Fibroblast of lung (primary cell): ENCODE measurements around the gene IFITM5. TPM values are rescaled to one million over a fixed set of nuclear protein-coding genes. Genes with fewer than 3 reads are reported as not detected.
"Not testable (repeated sequence)": the region's sequence is repeated elsewhere in the genome, so short reads cannot be mapped to it uniquely, and the experiment has no call there.

Experiments used
- DNase-seq, 2 donors: peaks; one replicate each; pipeline versions ENCODE4 v3.0.0 to v3.0.0-alpha.2; 2010; ENCODE audit warnings: low read depth in 2 of 2
- H2AFZ ChIP-seq: 2 replicates; pipeline ENCODE4 v1.5.1; 2012; ENCODE audit warnings: low read length, control low read depth, inconsistent platforms
- H3K27ac ChIP-seq: 2 replicates; pipeline ENCODE4 v1.5.1; 2011; ENCODE audit warnings: low read length, control low read depth; ENCODE audit not compliant: insufficient read depth
- H3K27me3 ChIP-seq: 2 replicates; pipeline ENCODE4 v1.5.1; 2011; ENCODE audit warnings: mild to moderate bottlenecking, low read length; ENCODE audit not compliant: control insufficient read depth, insufficient read depth
- H3K36me3 ChIP-seq: 2 replicates; pipeline ENCODE4 v1.5.1; 2011; ENCODE audit warnings: low read length; ENCODE audit not compliant: control insufficient read depth, insufficient read depth
- H3K4me1 ChIP-seq: 2 replicates; pipeline ENCODE4 v1.5.1; 2011; ENCODE audit warnings: low read length; ENCODE audit not compliant: control insufficient read depth, insufficient read depth; ENCODE audit errors: extremely low read depth
- H3K4me2 ChIP-seq: 2 replicates; pipeline ENCODE4 v1.5.1; 2011; ENCODE audit warnings: low read length, control low read depth; ENCODE audit not compliant: insufficient read depth; ENCODE audit errors: extremely low read depth
- H3K4me3 ChIP-seq, 4 experiments: fragments of 200-600 bp in 1 of 4; sonication (generic) in 1 of 4; replicated peaks in 1 of 4; 2 replicates each; pipeline ENCODE4 v1.5.1; 2011 to 2016; ENCODE audit warnings: low read length in 4 of 4, low read depth in 3 of 4, mild to moderate bottlenecking in 3 of 4, control low read depth in 2 of 4, inconsistent platforms in 1 of 4, mixed read lengths in 1 of 4; ENCODE audit not compliant: insufficient read depth in 1 of 4; ENCODE audit errors: control extremely low read depth in 1 of 4
- H3K79me2 ChIP-seq: 2 replicates; pipeline ENCODE4 v1.5.1; 2012; ENCODE audit warnings: mild to moderate bottlenecking, low read length, inconsistent platforms; ENCODE audit not compliant: control insufficient read depth, insufficient read depth
- H3K9ac ChIP-seq: 2 replicates; pipeline ENCODE4 v1.5.1; 2011; ENCODE audit warnings: mild to moderate bottlenecking, low read length, control low read depth; ENCODE audit not compliant: insufficient read depth
- H3K9me3 ChIP-seq: 2 replicates; pipeline ENCODE4 v1.5.1; 2012; ENCODE audit warnings: low read depth, low read length; ENCODE audit not compliant: control insufficient read depth, insufficient read depth
- H4K20me1 ChIP-seq: 2 replicates; pipeline ENCODE4 v1.5.1; 2011; ENCODE audit warnings: low read length; ENCODE audit not compliant: control insufficient read depth, insufficient read depth; ENCODE audit errors: extremely low read depth
- EZH2 ChIP-seq: IDR thresholded peaks from 2 replicates; pipeline ENCODE4 v1.5.1; 2012; ENCODE audit warnings: low read length, control low read depth, mild to moderate bottlenecking; ENCODE audit errors: missing control alignments
- polyA plus RNA-seq, 2 donors: library from polyadenylated mRNA; depleted of rRNA in 1 of 2; stranded (reverse) in 1 of 2; unstranded in 1 of 2; fragments of >200 nt; gene quantifications; 2 replicates each; pipeline ENCODE4 v1.2.1, GENCODE V29; 2011 to 2012; ENCODE audit warnings: missing spikeins in 1 of 2
- total RNA-seq: library from RNA; depleted of rRNA; stranded (reverse); fragments of >200 nt; gene quantifications from 2 replicates; pipeline ENCODE4 v1.2.1, GENCODE V29; 2014
- TF ChIP-seq, protein P1 (sequence below), 2 donors: IDR thresholded peaks in 1 of 2; conservative IDR thresholded peaks in 1 of 2; 1 replicate in 1 of 2; 2 replicates in 1 of 2; pipeline ENCODE4 v1.5.1; 2011 to 2012; ENCODE audit warnings: low read length in 2 of 2, control low read depth in 1 of 2, inconsistent platforms in 1 of 2, low read depth in 1 of 2, mild to moderate bottlenecking in 1 of 2

IFITM5 gene
- total and polyA plus RNA-seq, 2 donors (not counting 1 experiment from before 2014, with no cell fraction given), result 0.50 TPM; not detected in 1

DNA sequence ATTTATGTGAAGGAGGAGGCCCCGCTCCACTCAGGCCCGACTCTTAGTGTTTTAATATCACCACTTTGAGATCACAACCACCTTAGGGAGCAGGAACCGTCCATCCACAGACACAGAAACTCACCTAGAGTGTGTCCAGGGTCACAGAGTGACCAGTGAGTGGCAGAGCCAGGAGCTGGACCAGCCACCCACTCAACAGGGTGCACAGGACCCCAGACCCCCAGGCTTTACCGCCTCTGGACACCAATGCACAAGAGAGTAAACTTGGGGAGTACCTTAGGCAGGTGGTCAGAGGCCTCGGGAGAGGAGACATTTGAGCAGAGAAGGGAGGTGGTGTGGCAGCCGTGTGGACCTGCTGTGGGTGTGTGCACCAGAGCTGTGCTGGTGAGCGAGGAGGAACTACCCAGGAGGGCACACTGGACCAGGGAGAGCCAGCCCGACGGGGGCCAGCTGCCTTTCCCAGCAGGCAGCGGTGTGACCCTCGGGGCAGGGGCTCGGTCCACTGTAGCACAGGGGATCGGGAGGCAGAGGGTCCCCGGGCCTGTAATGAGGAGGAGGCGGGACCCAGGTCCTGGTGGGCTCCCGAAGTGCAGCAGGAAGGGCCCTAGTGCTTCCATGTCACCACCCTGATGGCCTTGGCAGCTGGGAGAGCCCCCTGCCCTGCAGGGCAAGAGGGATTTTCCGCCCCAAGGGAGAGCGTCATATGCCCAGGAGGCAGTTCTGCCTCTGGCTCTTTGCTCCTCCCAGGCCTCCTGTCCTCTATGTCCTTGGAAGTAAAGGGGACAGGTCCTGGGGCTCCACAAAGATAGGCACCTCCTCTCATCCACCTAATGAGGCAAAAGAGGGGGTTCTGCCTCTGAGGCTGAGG lies 28.6 kb downstream of the IFITM5 start:
- Histone ChIP-seq H3K9ac (no peak overlapping the region), H4K20me1 (no peaks in the 10 kb centered on the region), H3K4me2 (no peak overlapping the region), H2AFZ (no peak overlapping the region), H3K79me2 (no peaks in the 10 kb centered on the region), H3K4me3 (no peak overlapping the region), H3K4me1 (peaks cover 4% of the 10 kb centered on the region), H3K27me3 (peaks cover 13% of the 10 kb centered on the region), H3K36me3 (no peaks in the 10 kb centered on the region), H3K9me3 (no peaks in the 10 kb centered on the region), H3K27ac (no peak overlapping the region)
- no peak for DNase-seq
- TF ChIP-seq EZH2, result no peak
- TF ChIP-seq, protein P1, sequence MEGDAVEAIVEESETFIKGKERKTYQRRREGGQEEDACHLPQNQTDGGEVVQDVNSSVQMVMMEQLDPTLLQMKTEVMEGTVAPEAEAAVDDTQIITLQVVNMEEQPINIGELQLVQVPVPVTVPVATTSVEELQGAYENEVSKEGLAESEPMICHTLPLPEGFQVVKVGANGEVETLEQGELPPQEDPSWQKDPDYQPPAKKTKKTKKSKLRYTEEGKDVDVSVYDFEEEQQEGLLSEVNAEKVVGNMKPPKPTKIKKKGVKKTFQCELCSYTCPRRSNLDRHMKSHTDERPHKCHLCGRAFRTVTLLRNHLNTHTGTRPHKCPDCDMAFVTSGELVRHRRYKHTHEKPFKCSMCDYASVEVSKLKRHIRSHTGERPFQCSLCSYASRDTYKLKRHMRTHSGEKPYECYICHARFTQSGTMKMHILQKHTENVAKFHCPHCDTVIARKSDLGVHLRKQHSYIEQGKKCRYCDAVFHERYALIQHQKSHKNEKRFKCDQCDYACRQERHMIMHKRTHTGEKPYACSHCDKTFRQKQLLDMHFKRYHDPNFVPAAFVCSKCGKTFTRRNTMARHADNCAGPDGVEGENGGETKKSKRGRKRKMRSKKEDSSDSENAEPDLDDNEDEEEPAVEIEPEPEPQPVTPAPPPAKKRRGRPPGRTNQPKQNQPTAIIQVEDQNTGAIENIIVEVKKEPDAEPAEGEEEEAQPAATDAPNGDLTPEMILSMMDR (conservative IDR thresholded peaks at IDR 0.05 in 1 of 2, IDR thresholded peaks at IDR 0.05 in 1 of 2; ENCODE audit: low read depth in 1 of 2, low read length in 2 of 2), result no peak

DNA sequence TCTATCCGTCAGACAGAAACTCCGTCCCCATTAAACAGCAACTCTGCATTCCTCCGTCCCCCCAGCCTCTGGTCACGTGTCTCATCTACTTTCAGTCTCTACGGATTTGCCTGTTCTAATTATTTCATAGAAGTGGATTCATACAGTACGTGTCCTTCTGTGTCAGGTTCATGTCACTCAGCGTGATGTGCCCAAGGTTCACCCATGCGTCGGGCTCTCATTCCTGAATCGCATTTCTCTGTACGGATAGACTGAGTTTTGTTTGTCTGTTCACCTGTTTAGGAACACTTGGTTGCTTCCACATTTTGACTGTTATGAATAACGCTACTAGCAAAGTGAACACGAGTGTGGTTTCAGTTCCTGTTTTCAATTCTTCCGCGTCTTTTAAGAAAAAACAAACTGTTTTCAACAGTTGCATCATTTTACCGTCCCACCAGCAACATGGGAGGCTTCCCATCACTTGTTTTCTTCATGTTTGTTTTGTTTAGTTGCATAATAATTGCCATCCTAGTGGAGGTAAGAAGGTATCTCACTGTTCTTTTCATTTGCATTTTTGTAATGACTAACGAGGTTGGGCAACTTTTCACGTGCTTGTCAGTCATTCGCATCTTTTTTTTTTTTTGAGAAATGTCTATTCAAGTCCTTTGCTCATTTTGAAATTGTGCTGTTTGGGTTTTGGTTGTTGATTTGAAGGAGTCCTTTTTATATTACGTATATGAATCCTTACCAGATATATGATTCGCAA lies 30.0 kb downstream of the IFITM5 start:
- peak overlapping the region in 1 of 4 experiments; percentile 35 for H3K4me3 ChIP-seq
- DNase-seq, result no peak
- no peak overlapping the region for H3K9ac ChIP-seq
- no peak for TF ChIP-seq EZH2
- TF ChIP-seq, protein P1 (conservative IDR thresholded peaks at IDR 0.05 in 1 of 2, IDR thresholded peaks at IDR 0.05 in 1 of 2; ENCODE audit: low read depth in 1 of 2, low read length in 2 of 2), result no peak
- no peak overlapping the region for H3K27ac ChIP-seq
- H3K79me2 ChIP-seq, result no peaks in the 10 kb centered on the region
- no peak overlapping the region for H2AFZ ChIP-seq
- H3K36me3 ChIP-seq, result no peaks in the 10 kb centered on the region
- peak overlapping the region; percentile 51 for H3K4me2 ChIP-seq
- peaks cover 10% of the 10 kb centered on the region for H3K27me3 ChIP-seq
- H4K20me1 ChIP-seq, result no peaks in the 10 kb centered on the region
- peaks cover 4% of the 10 kb centered on the region for H3K4me1 ChIP-seq
- no peaks in the 10 kb centered on the region for H3K9me3 ChIP-seq

DNA sequence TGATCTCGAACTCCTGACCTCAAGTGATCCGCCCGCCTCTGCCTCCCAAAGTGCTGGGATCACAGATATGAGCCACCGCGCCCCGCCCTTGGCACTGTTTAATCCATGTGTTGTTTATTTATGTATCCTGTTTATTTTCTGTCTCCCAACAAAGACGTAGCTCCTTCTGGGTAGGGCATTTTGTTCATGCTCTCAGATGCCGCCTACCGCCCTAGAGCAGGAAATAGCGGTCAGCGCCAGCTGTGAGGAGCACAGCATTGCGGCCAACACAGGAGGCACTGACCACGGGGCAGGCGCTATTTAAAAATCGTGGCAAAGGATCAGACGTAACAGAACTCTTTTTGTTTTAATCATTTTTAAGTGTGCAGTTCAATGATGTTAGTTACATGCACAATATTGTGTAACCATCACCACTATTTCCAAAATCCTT lies 30.6 kb downstream of the IFITM5 start:
- TF ChIP-seq, protein P1 (conservative IDR thresholded peaks at IDR 0.05 in 1 of 2, IDR thresholded peaks at IDR 0.05 in 1 of 2; ENCODE audit: low read depth in 1 of 2, low read length in 2 of 2), result peak; percentile 23 to 29
- Histone ChIP-seq H3K4me2 (peak overlapping the region; percentile 51), H3K4me3 (peak overlapping the region in 2 of 4 experiments; percentile 9 to 35)
- not testable (repeated sequence) for H2AFZ ChIP-seq, H3K9ac ChIP-seq, H3K79me2 ChIP-seq, H3K27ac ChIP-seq, H3K27me3 ChIP-seq, H4K20me1 ChIP-seq, H3K9me3 ChIP-seq, H3K36me3 ChIP-seq, H3K4me1 ChIP-seq
- DNase-seq, result peak; percentile 18 to 61
